Measurements from ENCODE around the gene CLIC4. TPM values are rescaled to one million over a fixed set of nuclear protein-coding genes. Genes with fewer than 3 reads are reported as not detected.
"Not testable (repeated sequence)": the region's sequence is repeated elsewhere in the genome, so short reads cannot be mapped to it uniquely, and the experiment has no call there.

Gene CLIC4
- total RNA-seq, 4 donors from 2014 or later, result 53.0 to 151 (median 95.3) TPM

DNA sequence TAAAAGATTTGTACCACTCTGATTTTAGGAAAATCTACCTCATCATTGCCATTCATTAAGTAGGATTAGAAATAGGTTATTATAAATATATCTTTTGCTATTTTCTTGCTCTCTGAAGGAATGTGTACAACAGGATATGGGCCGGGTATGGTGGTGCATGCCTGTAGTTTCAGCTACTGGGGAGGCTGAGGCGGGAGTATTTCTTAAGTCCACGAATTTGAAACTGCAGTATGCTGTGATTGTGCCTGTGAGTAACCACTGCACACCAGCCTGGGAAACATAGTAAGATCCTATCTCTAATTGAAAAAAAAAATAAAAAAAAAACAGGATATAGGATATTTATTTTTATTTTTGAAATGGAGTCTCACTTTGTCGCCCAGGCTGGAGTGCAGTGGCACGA is 50.0 kb downstream of the CLIC4 start:
- Histone ChIP-seq H3K36me3 (no peaks in the 10 kb centered on the region), H3K27me3 (no peaks in the 10 kb centered on the region), H3K4me1 (no peaks in the 10 kb centered on the region), H3K27ac (no peak overlapping the region), H3K9me3 (no peaks in the 10 kb centered on the region), H3K4me3 (replicated peaks in 1 of 3) (no peak overlapping the region)
- 86 to 89% methylated on average over 5 of the region's 5 CpGs for WGBS, 2 donors
- no peak for TF ChIP-seq POLR2A (IDR thresholded peaks at IDR 0.05)
- TF ChIP-seq, protein P1, sequence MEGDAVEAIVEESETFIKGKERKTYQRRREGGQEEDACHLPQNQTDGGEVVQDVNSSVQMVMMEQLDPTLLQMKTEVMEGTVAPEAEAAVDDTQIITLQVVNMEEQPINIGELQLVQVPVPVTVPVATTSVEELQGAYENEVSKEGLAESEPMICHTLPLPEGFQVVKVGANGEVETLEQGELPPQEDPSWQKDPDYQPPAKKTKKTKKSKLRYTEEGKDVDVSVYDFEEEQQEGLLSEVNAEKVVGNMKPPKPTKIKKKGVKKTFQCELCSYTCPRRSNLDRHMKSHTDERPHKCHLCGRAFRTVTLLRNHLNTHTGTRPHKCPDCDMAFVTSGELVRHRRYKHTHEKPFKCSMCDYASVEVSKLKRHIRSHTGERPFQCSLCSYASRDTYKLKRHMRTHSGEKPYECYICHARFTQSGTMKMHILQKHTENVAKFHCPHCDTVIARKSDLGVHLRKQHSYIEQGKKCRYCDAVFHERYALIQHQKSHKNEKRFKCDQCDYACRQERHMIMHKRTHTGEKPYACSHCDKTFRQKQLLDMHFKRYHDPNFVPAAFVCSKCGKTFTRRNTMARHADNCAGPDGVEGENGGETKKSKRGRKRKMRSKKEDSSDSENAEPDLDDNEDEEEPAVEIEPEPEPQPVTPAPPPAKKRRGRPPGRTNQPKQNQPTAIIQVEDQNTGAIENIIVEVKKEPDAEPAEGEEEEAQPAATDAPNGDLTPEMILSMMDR (IDR thresholded peaks at IDR 0.05), result no peak
- no peak for DNase-seq
- intact Hi-C loops (cut with DNase I), result no loop called here

DNA sequence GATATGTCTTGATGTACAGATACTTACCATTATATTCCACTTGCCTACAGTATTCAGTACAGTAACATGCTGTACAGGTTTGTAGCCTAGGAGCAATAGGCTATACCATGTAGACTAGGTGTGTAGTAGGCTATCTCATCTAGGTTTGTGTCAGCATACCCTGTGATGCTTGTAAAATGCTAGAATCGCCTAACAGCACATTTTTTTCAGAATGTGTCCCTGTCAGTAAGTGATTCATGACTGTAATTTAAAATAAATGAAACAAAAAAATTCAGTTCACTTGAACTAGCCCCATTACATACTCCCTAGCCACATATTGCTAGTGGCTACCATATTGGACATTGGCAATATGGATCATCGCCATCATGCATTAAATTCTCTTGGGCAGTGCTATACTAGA is 51.3 kb downstream of the CLIC4 start:
- no peak for DNase-seq
- no peak for TF ChIP-seq POLR2A (IDR thresholded peaks at IDR 0.05)
- TF ChIP-seq, protein P1 (IDR thresholded peaks at IDR 0.05), result no peak
- Histone ChIP-seq H3K9me3 (no peaks in the 10 kb centered on the region), H3K27me3 (no peaks in the 10 kb centered on the region), H3K36me3 (no peaks in the 10 kb centered on the region), H3K4me1 (no peaks in the 10 kb centered on the region), H3K4me3 (replicated peaks in 1 of 3) (no peak overlapping the region), H3K27ac (no peak overlapping the region)
- WGBS, 2 donors, result 93 to 99% methylated on average over 2 of the region's 2 CpGs
- intact Hi-C loops (cut with DNase I), result no loop called here

DNA sequence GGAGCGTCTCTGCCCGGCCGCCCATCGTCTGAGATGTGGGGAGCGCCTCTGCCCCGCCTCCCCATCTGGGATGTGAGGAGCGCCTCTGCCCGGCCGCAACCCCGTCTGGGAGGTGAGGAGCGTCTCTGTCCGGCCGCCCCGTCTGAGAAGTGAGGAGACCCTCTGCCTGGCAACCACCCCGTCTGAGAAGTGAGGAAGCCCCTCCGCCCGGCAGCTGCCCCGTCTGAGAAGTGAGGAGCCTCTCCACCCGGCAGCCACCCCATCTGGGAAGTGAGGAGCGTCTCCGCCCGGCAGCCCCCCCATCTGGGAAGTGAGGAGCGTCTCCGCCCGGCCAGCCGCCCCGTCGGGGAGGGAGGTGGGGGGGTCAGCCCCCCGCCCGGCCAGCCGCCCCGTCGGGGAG is 54.0 kb downstream of the CLIC4 start:
- intact Hi-C loops (cut with DNase I); DNase-seq; H3K27ac ChIP-seq; H3K9me3 ChIP-seq; H3K27me3 ChIP-seq; H3K4me1 ChIP-seq; H3K36me3 ChIP-seq; H3K4me3 ChIP-seq (replicated peaks in 1 of 3): not testable (repeated sequence)
- 100% methylated on average over 3 to 10 of the region's 33 CpGs for WGBS, 2 donors

DNA sequence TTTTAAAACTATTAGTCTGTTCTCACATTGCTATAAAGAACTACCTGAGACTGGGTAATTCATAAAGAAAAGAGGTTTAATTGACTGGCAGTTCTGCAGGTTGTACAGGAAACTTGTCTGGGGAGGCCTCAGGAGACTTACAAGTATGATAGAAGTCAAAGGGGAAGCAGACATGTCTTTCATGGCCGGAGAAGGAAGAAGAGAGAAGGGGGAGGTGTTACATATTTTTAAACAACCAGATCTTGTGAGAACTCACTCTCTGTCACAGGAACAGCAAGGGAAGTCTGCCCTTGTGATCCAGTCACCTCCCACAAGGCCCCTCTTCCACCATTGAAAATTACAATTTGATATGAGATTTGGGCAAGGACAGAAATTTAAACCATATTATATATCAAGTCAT is 55.9 kb downstream of the CLIC4 start:
- Histone ChIP-seq H3K27ac (peak overlapping the region in 1 of 3 donors; percentile 4), H3K4me1 (no peaks in the 10 kb centered on the region), H3K36me3 (no peaks in the 10 kb centered on the region), H3K27me3 (no peaks in the 10 kb centered on the region), H3K4me3 (replicated peaks in 1 of 3) (no peak overlapping the region), H3K9me3 (no peaks in the 10 kb centered on the region)
- WGBS, 2 donors, result 69 to 78% methylated on average over 1 of the region's 1 CpG
- no peak for DNase-seq
- intact Hi-C loops (cut with DNase I), result no loop called here
- TF ChIP-seq, protein P1 (IDR thresholded peaks at IDR 0.05), result no peak
- no peak for TF ChIP-seq POLR2A (IDR thresholded peaks at IDR 0.05)

DNA sequence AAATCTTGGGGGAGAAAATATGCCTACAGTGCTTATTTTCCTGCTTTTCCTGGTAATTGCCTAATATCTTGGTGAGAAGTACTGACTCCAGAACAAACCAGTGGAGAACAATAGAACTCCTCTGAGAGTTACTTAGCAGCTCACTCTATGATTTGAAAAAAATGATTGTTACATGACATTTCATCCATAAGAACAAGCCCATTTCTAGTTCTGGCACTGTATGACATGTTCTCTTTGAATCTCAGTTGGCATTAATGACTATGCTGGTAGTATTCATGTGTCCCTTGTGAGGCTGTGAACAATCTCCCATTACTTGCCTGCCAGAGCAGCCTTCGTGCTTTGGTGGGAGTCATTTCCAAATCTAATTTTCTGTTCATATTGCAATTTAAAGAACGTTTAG is 58.0 kb downstream of the CLIC4 start:
- no peaks in the 10 kb centered on the region for H3K27me3 ChIP-seq
- H3K4me1 ChIP-seq, result no peaks in the 10 kb centered on the region
- no peaks in the 10 kb centered on the region for H3K36me3 ChIP-seq
- no peak overlapping the region for H3K4me3 ChIP-seq (replicated peaks in 1 of 3)
- H3K9me3 ChIP-seq, result no peaks in the 10 kb centered on the region
- intact Hi-C loops (cut with DNase I), result no loop called here
- DNase-seq, result no peak
- TF ChIP-seq, protein P1 (IDR thresholded peaks at IDR 0.05), result no peak
- no peak for TF ChIP-seq POLR2A (IDR thresholded peaks at IDR 0.05)
- WGBS, 2 donors, result 45 to 71% methylated on average over 2 of the region's 2 CpGs
- H3K27ac ChIP-seq, result no peak overlapping the region

DNA sequence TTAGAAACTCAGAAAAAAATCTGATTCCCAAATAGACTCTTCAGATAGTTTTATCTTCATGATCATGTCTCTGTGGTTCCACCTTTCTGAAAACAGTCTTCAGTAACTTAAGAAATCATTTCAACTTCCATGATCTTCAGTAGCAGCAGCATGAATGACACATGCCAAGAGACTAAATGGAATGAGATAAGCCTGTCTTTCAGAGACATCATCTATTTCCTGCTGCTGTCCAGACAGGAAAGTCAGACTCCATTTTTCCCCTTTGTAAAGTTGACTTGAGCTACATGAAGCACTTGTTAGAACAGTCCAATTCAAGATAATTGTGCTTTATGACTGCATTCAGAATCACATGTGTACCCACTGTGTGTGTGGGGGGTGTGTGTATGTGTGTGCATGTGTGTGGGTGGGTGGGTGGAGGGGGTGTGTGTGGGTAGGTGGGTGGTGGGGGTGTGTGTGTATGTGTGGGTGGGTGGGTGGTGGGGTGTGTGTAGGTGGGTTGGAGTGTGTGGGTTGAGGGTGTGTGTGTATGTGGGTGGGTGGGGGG is 58.8 kb downstream of the CLIC4 start:
- no peak overlapping the region for H3K27ac ChIP-seq
- intact Hi-C loops (cut with DNase I), result no loop called here

More for the DNA sequence above, 58.8 kb downstream of the CLIC4 start:
- no peak for DNase-seq
- H3K36me3 ChIP-seq, result no peaks in the 10 kb centered on the region
- no peak overlapping the region for H3K4me3 ChIP-seq (replicated peaks in 1 of 3)
- no peaks in the 10 kb centered on the region for H3K4me1 ChIP-seq
- TF ChIP-seq, protein P1 (IDR thresholded peaks at IDR 0.05), result no peak
- no peak for TF ChIP-seq POLR2A (IDR thresholded peaks at IDR 0.05)
- no peaks in the 10 kb centered on the region for H3K9me3 ChIP-seq
- no peaks in the 10 kb centered on the region for H3K27me3 ChIP-seq
